BE2C (cell line): ENCODE results near the gene DOCK11.

Experiments
- DNase-seq: peaks from one replicate; pipeline ENCODE4 v3.0.0-alpha.2; 2020
- H3K27me3 ChIP-seq: fragments of 250-450 bp; sonication (Bioruptor Pico); 2 replicates; pipeline ENCODE4 v1.5.1; 2020; ENCODE audit warnings: mild to moderate bottlenecking
- H3K36me3 ChIP-seq: fragments of 250-450 bp; sonication (Bioruptor Pico); 2 replicates; pipeline ENCODE4 v1.5.1; 2020; ENCODE audit warnings: mild to moderate bottlenecking
- H3K4me1 ChIP-seq: fragments of 250-450 bp; sonication (Bioruptor Pico); 2 replicates; pipeline ENCODE4 v1.5.1; 2020
- H3K4me3 ChIP-seq: 2 replicates; pipeline ENCODE4 v1.5.1; 2011; ENCODE audit warnings: low read depth, low read length
- H3K9me3 ChIP-seq: fragments of 250-450 bp; sonication (Bioruptor Pico); 2 replicates; pipeline ENCODE4 v1.5.1; 2020
- TF ChIP-seq, protein P1 (sequence below): IDR thresholded peaks from 2 replicates; pipeline ENCODE4 v1.5.1; 2012; ENCODE audit warnings: mild to moderate bottlenecking, low read depth, low read length

Gene DOCK11

DNA sequence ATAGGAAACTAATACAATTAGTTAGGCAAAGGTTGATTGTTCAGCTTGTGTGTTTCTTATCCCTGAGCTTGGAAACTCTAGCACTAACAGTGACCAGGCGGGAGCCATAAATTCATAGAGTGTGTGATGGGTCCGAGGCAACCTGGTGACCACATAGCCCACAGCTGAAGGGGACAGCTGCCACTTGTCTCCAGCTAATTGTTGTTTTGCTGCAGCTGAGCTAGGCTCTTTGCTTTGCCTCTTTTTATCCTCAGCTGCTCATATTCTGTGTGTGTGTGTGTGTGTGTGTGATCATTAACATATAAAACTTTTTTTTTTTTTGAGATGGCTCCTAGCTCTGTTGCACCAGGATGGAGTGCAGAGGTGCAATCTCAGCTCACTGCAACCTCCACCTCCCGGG is 53.2 kb downstream of the DOCK11 start:
- Histone ChIP-seq H3K4me3 (no peak overlapping the region), H3K9me3 (no peaks in the 10 kb centered on the region), H3K27me3 (no peaks in the 10 kb centered on the region), H3K36me3 (no peaks in the 10 kb centered on the region), H3K4me1 (no peaks in the 10 kb centered on the region)
- DNase-seq: no peak
- TF ChIP-seq, protein P1, sequence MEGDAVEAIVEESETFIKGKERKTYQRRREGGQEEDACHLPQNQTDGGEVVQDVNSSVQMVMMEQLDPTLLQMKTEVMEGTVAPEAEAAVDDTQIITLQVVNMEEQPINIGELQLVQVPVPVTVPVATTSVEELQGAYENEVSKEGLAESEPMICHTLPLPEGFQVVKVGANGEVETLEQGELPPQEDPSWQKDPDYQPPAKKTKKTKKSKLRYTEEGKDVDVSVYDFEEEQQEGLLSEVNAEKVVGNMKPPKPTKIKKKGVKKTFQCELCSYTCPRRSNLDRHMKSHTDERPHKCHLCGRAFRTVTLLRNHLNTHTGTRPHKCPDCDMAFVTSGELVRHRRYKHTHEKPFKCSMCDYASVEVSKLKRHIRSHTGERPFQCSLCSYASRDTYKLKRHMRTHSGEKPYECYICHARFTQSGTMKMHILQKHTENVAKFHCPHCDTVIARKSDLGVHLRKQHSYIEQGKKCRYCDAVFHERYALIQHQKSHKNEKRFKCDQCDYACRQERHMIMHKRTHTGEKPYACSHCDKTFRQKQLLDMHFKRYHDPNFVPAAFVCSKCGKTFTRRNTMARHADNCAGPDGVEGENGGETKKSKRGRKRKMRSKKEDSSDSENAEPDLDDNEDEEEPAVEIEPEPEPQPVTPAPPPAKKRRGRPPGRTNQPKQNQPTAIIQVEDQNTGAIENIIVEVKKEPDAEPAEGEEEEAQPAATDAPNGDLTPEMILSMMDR: no peak

DNA sequence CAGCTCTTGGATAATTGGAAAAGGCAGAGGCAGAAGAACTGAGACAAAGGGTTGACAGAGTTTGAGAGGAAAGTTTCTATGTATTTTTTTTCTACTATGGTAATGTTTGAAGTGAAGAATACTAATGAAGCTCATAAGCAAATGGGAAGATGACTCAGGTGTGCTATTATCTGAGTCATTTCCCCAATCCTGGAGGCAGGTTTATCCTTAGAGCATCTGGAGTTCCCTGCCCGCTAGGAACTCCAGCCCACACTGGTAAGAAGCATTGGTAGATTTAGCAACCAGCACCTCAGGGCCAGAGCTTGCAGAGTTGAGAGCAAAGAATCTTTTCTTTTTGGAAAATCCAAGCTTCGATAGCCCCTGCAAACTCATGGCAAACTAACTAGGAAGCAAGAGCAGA is 55.2 kb downstream of the DOCK11 start:
- Histone ChIP-seq H3K9me3 (no peaks in the 10 kb centered on the region), H3K27me3 (no peaks in the 10 kb centered on the region), H3K36me3 (no peaks in the 10 kb centered on the region), H3K4me3 (no peak overlapping the region), H3K4me1 (no peaks in the 10 kb centered on the region)
- TF ChIP-seq, protein P1: no peak
- no peak for DNase-seq

DNA sequence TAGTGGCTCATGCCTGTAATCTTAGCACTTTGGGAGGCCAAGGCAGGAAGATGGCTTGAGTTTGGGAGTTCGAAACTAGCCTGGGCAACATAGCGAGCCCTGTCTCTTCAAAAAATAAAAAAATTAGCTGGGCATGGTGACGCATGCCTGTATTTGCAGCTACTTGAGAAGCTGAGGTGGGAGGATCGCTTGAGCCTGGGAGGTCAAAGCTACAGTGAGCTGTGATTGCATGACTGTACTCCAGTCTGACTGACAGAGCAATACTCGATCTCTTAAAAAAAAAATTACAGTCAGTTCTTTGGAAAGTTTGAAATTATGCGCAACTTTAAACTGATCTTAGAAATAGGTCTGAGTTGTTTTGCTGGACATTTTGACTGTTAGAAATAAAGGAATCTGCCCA is 55.8 kb downstream of the DOCK11 start:
- TF ChIP-seq, protein P1: no peak
- H3K27me3 ChIP-seq: no peaks in the 10 kb centered on the region
- no peaks in the 10 kb centered on the region for H3K9me3 ChIP-seq
- no peak for DNase-seq
- no peaks in the 10 kb centered on the region for H3K36me3 ChIP-seq
- H3K4me3 ChIP-seq: no peak overlapping the region
- H3K4me1 ChIP-seq: no peaks in the 10 kb centered on the region

DNA sequence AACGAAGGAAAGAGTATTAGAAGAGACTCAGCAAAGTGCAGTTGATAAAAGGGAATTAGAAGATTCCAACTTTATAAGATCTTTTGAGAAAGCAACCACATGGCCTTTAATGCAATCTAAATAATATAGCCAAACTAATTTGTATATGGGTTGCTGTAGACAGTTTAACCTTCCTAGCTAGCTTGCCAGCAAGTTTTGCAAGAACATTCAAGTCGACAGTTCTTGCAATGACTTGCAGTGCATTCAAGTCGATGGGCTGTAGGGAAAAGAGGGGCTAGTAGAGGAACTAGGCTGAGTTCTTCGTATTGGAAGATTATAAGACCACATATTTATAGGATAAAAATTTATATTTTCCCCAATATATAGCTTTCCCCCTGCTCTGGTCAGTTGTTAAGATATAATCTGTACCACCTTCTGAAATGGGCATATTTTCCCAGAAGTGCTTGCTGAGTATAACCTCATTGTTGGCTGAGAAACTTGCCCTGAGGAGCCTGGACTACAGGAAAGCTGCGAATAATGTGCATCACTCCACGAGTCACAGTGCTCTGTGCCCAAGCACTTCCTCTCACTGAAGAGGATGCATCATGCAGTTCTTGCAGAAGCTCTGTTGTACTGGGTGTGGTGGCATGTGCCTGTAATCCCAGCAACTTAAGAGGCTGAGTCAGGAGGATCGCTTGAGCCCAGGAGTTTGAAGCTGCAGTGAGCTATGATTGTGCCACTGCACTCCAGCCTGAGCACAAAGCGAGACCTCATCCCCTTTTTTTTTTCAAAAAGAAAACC is 56.7 kb downstream of the DOCK11 start:
- H3K4me3 ChIP-seq: no peak overlapping the region
- no peaks in the 10 kb centered on the region for H3K27me3 ChIP-seq
- no peaks in the 10 kb centered on the region for H3K36me3 ChIP-seq
- TF ChIP-seq, protein P1: no peak
- H3K4me1 ChIP-seq: no peaks in the 10 kb centered on the region
- no peak for DNase-seq
- H3K9me3 ChIP-seq: no peaks in the 10 kb centered on the region

DNA sequence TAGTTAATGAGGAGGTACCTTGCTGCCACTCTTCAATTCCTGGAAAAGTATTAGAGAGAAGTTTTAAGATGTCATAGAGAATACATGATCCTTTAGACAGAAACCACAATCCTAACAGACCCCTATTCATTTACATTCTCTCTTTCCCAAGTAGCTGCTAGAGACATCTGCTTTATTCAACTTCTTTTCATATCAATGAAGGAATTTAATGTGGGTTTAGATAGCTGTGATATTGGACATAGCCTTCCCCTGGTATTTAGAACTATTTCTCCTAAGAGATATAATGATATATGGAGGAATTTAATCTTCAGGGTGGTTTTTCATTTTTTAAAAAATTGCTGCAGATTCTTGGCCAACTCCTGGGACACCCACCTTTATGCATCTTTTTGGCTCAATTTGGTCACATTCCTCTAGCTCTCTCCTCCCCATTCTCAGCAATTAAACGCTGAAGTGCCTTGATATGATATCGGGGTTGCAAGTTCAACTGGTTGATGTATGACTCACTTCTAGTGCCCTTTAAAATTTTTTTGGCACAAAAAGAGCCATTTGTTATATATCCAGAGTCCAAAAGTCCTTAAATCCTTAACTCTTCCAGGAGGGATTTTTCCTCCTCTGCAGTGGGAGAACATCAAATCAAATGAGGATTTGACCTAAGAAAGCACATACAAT is 57.6 kb downstream of the DOCK11 start:
- TF ChIP-seq, protein P1: no peak
- H3K4me3 ChIP-seq: no peak overlapping the region
- no peaks in the 10 kb centered on the region for H3K4me1 ChIP-seq

DNA sequence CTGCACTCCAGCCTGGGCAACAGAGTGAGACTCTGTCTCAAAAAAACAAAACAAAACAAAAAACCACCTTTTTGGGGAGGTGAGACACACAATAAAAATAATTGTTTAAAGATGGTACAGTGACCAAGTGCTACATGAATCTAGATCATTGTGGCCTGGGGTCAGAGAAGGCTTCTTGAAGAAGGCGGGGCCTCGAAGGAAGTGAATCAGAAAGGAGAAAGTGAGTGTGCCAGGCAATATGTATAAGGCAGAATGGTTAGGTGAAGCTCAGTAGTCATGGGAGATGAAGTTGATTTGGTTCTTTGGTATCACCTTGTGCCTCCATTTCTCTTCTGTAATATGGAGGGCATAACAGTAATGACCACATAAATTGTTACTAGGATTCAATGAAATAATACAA is 58.9 kb downstream of the DOCK11 start:
- Histone ChIP-seq H3K9me3 (no peaks in the 10 kb centered on the region), H3K4me3 (no peak overlapping the region), H3K27me3 (no peaks in the 10 kb centered on the region), H3K4me1 (no peaks in the 10 kb centered on the region), H3K36me3 (no peaks in the 10 kb centered on the region)
- TF ChIP-seq, protein P1: no peak
- DNase-seq: no peak

More for the DNA sequence above, 57.6 kb downstream of the DOCK11 start:
- no peak for DNase-seq
- no peaks in the 10 kb centered on the region for H3K27me3 ChIP-seq
- H3K9me3 ChIP-seq: no peaks in the 10 kb centered on the region
- H3K36me3 ChIP-seq: no peaks in the 10 kb centered on the region
